ENCODE data around the gene FLVCR2. TPM values are rescaled to one million over a fixed set of nuclear protein-coding genes. Genes with fewer than 3 reads are reported as not detected.

FLVCR2 gene
- polyA plus RNA-seq, 3 donors = 13.2 to 36.6 (median 16.3) TPM

DNA sequence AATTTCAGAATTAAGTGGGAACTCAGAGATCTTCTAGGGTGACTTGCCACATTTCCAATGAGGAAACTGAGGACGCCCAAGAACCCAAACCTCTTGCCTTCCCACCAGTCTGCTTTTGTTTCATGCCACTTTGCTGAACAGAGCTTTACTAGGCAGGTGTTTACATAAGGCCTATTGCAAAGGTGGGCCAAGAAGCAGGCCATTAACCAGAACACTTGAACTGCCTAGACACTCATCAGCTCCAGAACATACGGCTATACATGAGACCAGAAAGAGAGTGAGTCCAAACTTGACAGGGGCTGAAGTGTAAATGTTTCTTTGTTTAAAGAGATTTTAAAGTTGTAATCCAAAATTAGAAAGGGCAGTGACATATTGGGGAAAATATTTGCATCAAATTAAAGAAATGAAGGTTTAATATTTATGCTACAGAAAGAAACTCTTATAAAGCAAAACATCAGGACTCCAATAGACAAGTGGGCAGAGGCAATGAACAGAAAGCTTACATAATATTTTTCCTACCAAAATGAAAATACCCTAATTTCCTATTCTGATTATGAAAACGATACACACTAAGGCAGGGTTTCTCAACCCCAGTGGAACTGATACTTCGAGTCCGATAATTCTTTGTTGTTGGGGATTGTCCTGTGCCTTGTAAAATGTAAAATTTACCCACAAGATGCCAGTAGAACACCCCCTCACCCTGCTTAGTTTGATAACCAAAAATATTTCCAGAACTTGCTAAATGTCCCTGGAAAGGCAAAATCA is 44.4 kb upstream of the FLVCR2 start:
- Mint-ChIP-seq H3K9me3 (no peaks in the 10 kb centered on the region), H3K4me3 (no peak overlapping the region), H3K4me1 (peaks cover 21% of the 10 kb centered on the region), H3K36me3 (peaks cover 45 to 57% of the 10 kb centered on the region in 2 donors), H3K27ac (peak overlapping the region in 4 of 7 donors; percentile 12 to 78 (median 54)), H3K27me3 (ENCODE audit: low read depth in 3 of 3) (peaks cover 0 to 2% (median 0%) of the 10 kb centered on the region in 3 donors)
- Histone ChIP-seq H3K9ac (ENCODE audit: insufficient read depth, low read length, poor library complexity, severe bottlenecking) (no peak overlapping the region), H3K4me1 (ENCODE audit: control insufficient read depth in 1 of 2, insufficient read depth in 2 of 2, low read length in 2 of 2) (peaks cover 12 to 16% of the 10 kb centered on the region in 2 donors), H3K27me3 (ENCODE audit: control insufficient read depth in 2 of 2, insufficient read depth in 2 of 2, low read length in 2 of 2) (no peaks in the 10 kb centered on the region), H4K20me1 (ENCODE audit: insufficient read depth, low read length) (peaks cover 22% of the 10 kb centered on the region), H3K27ac (ENCODE audit: low read depth in 1 of 2, low read length in 2 of 2) (peak overlapping the region in 1 of 2 donors; percentile 49), H3K79me2 (ENCODE audit: insufficient read depth, low read length) (peaks cover 62% of the 10 kb centered on the region), H3K9me3 (replicated peaks in 1 of 2; ENCODE audit: control insufficient read depth in 1 of 2, insufficient read depth in 1 of 2, low read length in 2 of 2) (no peaks in the 10 kb centered on the region), H3K36me3 (replicated peaks in 1 of 2; ENCODE audit: control insufficient read depth in 1 of 2, insufficient read depth in 2 of 2, low read length in 2 of 2) (peaks cover 28 to 55% of the 10 kb centered on the region in 2 donors), H3K4me2 (replicated peaks; ENCODE audit: extremely low read depth, low read length, poor library complexity, severe bottlenecking) (no peak overlapping the region), H3K4me3 (replicated peaks in 1 of 3; ENCODE audit: low read depth in 2 of 3, low read length in 3 of 3) (no peak overlapping the region), H2AFZ (ENCODE audit: insufficient read depth, low read depth, low read length, poor library complexity, severe bottlenecking) (no peak overlapping the region)
- 100% methylated on average over 1 of the region's 5 CpGs for WGBS (ENCODE audit: insufficient coverage)
- no peak for TF ChIP-seq CTCF (IDR thresholded peaks at IDR 0.05)
- intact Hi-C loops (cut with micrococcal nuclease) = no loop called here
- DNase-seq = no peak

GRCh38 chr14:75535164-75535898 is 43.1 kb upstream of the FLVCR2 start:
- Mint-ChIP-seq H3K36me3 (peaks cover 47 to 56% of the 10 kb centered on the region in 2 donors), H3K9me3 (no peaks in the 10 kb centered on the region), H3K27ac (no peak overlapping the region), H3K27me3 (ENCODE audit: low read depth in 3 of 3) (no peaks in the 10 kb centered on the region), H3K4me1 (peaks cover 24% of the 10 kb centered on the region), H3K4me3 (no peak overlapping the region)
- intact Hi-C loops (cut with micrococcal nuclease) = no loop called here
- no CpG with 5 or more reads among the region's 5 CpGs for WGBS (ENCODE audit: insufficient coverage)
- Histone ChIP-seq H3K27me3 (ENCODE audit: control insufficient read depth in 2 of 2, insufficient read depth in 2 of 2, low read length in 2 of 2) (no peaks in the 10 kb centered on the region), H3K9me3 (replicated peaks in 1 of 2; ENCODE audit: control insufficient read depth in 1 of 2, insufficient read depth in 1 of 2, low read length in 2 of 2) (no peaks in the 10 kb centered on the region), H3K36me3 (replicated peaks in 1 of 2; ENCODE audit: control insufficient read depth in 1 of 2, insufficient read depth in 2 of 2, low read length in 2 of 2) (peaks cover 25 to 49% of the 10 kb centered on the region in 2 donors), H2AFZ (ENCODE audit: insufficient read depth, low read depth, low read length, poor library complexity, severe bottlenecking) (no peak overlapping the region), H3K79me2 (ENCODE audit: insufficient read depth, low read length) (peaks cover 66% of the 10 kb centered on the region), H3K27ac (ENCODE audit: low read depth in 1 of 2, low read length in 2 of 2) (no peak overlapping the region), H4K20me1 (ENCODE audit: insufficient read depth, low read length) (peaks cover 22% of the 10 kb centered on the region), H3K9ac (ENCODE audit: insufficient read depth, low read length, poor library complexity, severe bottlenecking) (no peak overlapping the region), H3K4me2 (replicated peaks; ENCODE audit: extremely low read depth, low read length, poor library complexity, severe bottlenecking) (no peak overlapping the region), H3K4me3 (replicated peaks in 1 of 3; ENCODE audit: low read depth in 2 of 3, low read length in 3 of 3) (no peak overlapping the region), H3K4me1 (ENCODE audit: control insufficient read depth in 1 of 2, insufficient read depth in 2 of 2, low read length in 2 of 2) (peaks cover 12 to 16% of the 10 kb centered on the region in 2 donors)
- no peak for TF ChIP-seq CTCF (IDR thresholded peaks at IDR 0.05)
- no peak for DNase-seq

Data from CD14-positive monocyte (primary cell).